AG04450 (cell line): ENCODE results near the gene HTRA2. TPM values are rescaled to one million over a fixed set of nuclear protein-coding genes. Genes with fewer than 3 reads are reported as not detected.
A peak's percentile ranks its signal among the peaks of the same experiment; 100 is the strongest.

ENCODE experiments used
- CTCF ChIA-PET: fragments of 300-600, 350-600 bp; formaldehyde crosslinking; extraction: SDS; loops from one replicate; lab custom pipeline; 2022; ENCODE audit warnings: antibody characterized with exemption, inconsistent platforms; lab: Charles Lee
- POLR2A ChIA-PET: fragments of 350-600 bp; formaldehyde crosslinking; extraction: SDS; loops from one replicate; lab custom pipeline; 2021; ENCODE audit warnings: antibody characterized with exemption, inconsistent platforms; lab: Yijun Ruan, JAX
- DNase-seq: peaks from one replicate; pipeline ENCODE4 v3.0.0-alpha.2; 2011; ENCODE audit warnings: low read depth, low spot score
- H3K27ac ChIP-seq: one replicate; pipeline ENCODE4 v1.5.1; 2012; ENCODE audit warnings: low read depth, low read length, control low read depth
- H3K27me3 ChIP-seq: one replicate; pipeline ENCODE4 v1.6.0; 2012; ENCODE audit warnings: low read length; ENCODE audit not compliant: control insufficient read depth, insufficient read depth
- H3K4me3 ChIP-seq: 2 replicates; pipeline ENCODE4 v1.5.1; 2011; ENCODE audit warnings: mild to moderate bottlenecking, low read depth, low read length, control low read depth
- H3K9me3 ChIP-seq: 2 replicates; pipeline ENCODE4 v1.5.1; 2012; ENCODE audit warnings: low read length; ENCODE audit not compliant: control insufficient read depth, insufficient read depth
- CTCF ChIP-seq: IDR thresholded peaks from 2 replicates; pipeline ENCODE4 v1.5.1; 2011; ENCODE audit warnings: low read depth, low read length, control low read depth, inconsistent platforms
- polyA plus RNA-seq: library from polyadenylated mRNA; depleted of rRNA; stranded (reverse); fragments of >200 nt; gene quantifications from 2 replicates; pipeline ENCODE4 v1.2.3, GENCODE V29; 2011

Gene HTRA2
- polyA plus RNA-seq, 1 experiment: 20.2 TPM

DNA sequence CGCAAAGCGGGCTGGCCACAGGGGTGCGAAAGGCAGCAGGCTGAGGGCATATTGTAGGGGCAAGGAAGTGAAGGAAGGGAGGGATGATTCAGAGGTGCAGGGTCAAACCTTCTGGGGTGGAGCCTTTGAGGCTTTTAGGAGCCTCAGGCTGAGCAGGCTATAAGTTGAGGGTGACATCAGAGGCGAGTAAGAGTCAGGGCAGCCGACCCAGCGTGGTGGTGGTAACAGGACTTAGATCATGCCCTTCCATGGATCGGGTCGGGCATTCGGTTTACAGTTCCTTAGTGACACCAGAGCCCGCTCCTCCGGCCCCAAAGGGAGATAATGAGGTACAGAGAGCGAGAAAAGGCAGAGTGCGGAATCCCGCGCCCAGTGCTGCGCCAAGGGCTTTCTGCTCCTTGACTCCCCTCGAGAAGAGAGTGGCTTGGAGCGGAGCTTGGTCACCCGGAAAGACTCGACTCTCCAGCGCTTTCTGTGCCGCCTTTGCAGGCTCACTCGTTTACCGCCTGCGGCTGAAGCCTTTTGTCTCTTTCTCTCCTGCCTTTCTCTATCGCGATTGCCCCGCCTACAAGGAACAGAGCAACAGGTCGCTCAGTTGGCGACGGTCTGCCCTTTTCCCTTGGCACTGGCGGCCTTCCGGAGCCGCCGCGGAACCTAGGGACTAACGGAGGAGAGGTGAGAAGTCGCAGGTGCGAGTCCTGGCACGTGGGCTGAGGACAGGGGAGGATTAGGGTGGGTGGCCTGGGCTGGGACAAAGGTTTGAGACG is 31.1 kb upstream of the HTRA2 start:
- H3K27ac ChIP-seq: no peak overlapping the region
- no peaks in the 10 kb centered on the region; the same call in 1 of the 2 replicates for H3K9me3 ChIP-seq
- no peak for DNase-seq
- peak overlapping the region; percentile 48 for H3K4me3 ChIP-seq
- peaks cover 40% of the 10 kb centered on the region for H3K27me3 ChIP-seq
- CTCF ChIA-PET: interaction anchor here (1.7 kb wide), 1 partner anchor 90 kb away, joined by 7 read pairs; no protein-coding TSS in a partner anchor
- POLR2A ChIA-PET: interaction anchor here (1.1 kb wide), 1 partner anchor 31 kb away, joined by 4 read pairs; the partner anchor contains the start of genes AUP1 and HTRA2
- no peak for TF ChIP-seq CTCF

DNA sequence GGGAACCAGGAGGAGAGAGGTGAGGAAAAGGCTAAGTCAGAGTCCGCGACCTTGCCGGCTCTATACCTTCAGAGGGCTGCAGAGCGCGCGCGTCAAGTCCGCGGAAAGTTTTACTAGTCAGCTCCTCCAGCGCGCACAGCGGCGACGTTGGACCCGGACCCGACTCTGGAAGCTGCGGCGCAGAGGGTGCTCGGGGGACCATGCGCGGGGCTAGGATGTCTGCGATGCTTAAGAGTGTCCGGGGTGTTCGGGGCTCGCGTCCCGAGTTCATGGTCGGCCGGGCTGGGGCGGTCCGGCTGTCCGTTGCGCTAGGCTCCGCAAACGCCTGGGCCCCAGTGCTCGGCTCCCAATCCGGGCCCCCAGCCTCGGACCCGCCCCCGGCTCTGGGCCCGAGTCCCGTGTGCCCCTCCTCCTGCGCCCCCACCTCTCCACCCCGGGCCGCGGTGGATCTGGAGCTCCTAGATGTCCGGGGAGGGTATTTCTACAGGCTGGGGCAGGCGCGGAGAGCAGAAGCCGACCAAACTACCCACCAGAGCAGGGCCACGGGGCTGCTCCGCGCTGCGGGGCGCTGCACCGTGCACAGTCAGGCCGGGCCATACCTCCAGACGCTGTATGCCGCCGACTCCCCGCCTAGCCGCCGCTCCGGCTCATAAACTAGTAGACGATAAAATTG is 30.3 kb upstream of the HTRA2 start, which contains the start of gene LBX2:
TSS of gene LBX2 (minus strand) at position 337 of the 673 bp plus-strand sequence. CDS start at position 271, 66 bp downstream.
- Histone ChIP-seq H3K27ac (no peak within 1 kb of the TSS), H3K27me3 (peaks cover 40% of the 10 kb centered on the region), H3K9me3 (no peaks in the 10 kb centered on the region; the same call in 1 of the 2 replicates), H3K4me3 (peak within 1 kb of the TSS; percentile 48)
- ChIA-PET POLR2A (interaction anchor here (1.1 kb wide), 1 partner anchor 30 kb away, joined by 4 read pairs; the partner anchor contains the start of genes AUP1 and HTRA2), CTCF (interaction anchor here (1.7 kb wide), 1 partner anchor 89 kb away, joined by 7 read pairs; no protein-coding TSS in a partner anchor)
- TF ChIP-seq CTCF: no peak
- DNase-seq: no peak

- no peak for TF ChIP-seq CTCF
- CTCF ChIA-PET: interaction anchor here (1.5 to 1.7 kb wide), 2 partner anchors 77 to 89 kb away, joined by 5 to 7 read pairs; no protein-coding TSS in a partner anchor
- no peak for DNase-seq
- POLR2A ChIA-PET: no interaction called here
- no peak overlapping the region for H3K4me3 ChIP-seq
- H3K27ac ChIP-seq: no peak overlapping the region
- H3K27me3 ChIP-seq: peaks cover 40% of the 10 kb centered on the region
- no peaks in the 10 kb centered on the region; the same call in 1 of the 2 replicates for H3K9me3 ChIP-seq
Observed at GRCh38 chr2:74499940-74500577, 29.7 kb upstream of the HTRA2 start.

- POLR2A ChIA-PET: no interaction called here
- Histone ChIP-seq H3K9me3 (no peaks in the 10 kb centered on the region; the same call in 1 of the 2 replicates), H3K27me3 (peaks cover 40% of the 10 kb centered on the region), H3K4me3 (no peak overlapping the region), H3K27ac (no peak overlapping the region)
- no peak for TF ChIP-seq CTCF
- no peak for DNase-seq
- CTCF ChIA-PET: interaction anchor here (1.5 to 1.7 kb wide), 2 partner anchors 77 to 88 kb away, joined by 5 to 7 read pairs; no protein-coding TSS in a partner anchor
Observed at GRCh38 chr2:74500578-74500946, 29.2 kb upstream of the HTRA2 start.
